DND-41 (cell line): Measurements from ENCODE around the gene FGF11.

Experiments used
- ATAC-seq: fragments of 200-7000 bp; cut with Tn5 transposase; 3 replicates; pipeline ENCODE4 v1.9.1; 2021; ENCODE audit warnings: low read depth; ENCODE audit not compliant: insufficient read depth
- DNase-seq: peaks from one replicate; pipeline ENCODE4 v3.0.0-alpha.2; 2020
- H2AFZ ChIP-seq: 2 replicates; pipeline ENCODE4 v1.6.0; 2012; ENCODE audit warnings: low read depth, low read length
- H3K27ac ChIP-seq: 2 replicates; pipeline ENCODE4 v1.5.1; 2012; ENCODE audit warnings: low read length, inconsistent platforms
- H3K27me3 ChIP-seq: fragments of 200-600 bp; sonication (generic); 2 replicates; pipeline ENCODE4 v1.6.0; 2012; ENCODE audit warnings: low read length, mild to moderate bottlenecking, inconsistent platforms; ENCODE audit not compliant: insufficient read depth, poor library complexity
- H3K36me3 ChIP-seq: 2 replicates; pipeline ENCODE4 v1.5.1; 2012; ENCODE audit warnings: low read length, inconsistent platforms; ENCODE audit not compliant: insufficient read depth
- H3K4me1 ChIP-seq: 2 replicates; pipeline ENCODE4 v1.5.1; 2012; ENCODE audit warnings: mild to moderate bottlenecking, low read length; ENCODE audit not compliant: insufficient read depth
- H3K4me2 ChIP-seq: 2 replicates; pipeline ENCODE4 v1.6.0; 2012; ENCODE audit warnings: mild to moderate bottlenecking, moderate library complexity, low read length, inconsistent platforms; ENCODE audit not compliant: insufficient read depth
- H3K4me3 ChIP-seq, 2 experiments: fragments of 200-600 bp in 1 of 2; shearing (Covaris generic) in 1 of 2; 2 replicates each; pipeline ENCODE4 v1.5.1; 2012 to 2016; ENCODE audit warnings: inconsistent platforms in 2 of 2, low read length in 2 of 2, mild to moderate bottlenecking in 2 of 2, low read depth in 1 of 2, moderate library complexity in 1 of 2
- H3K79me2 ChIP-seq: 2 replicates; pipeline ENCODE4 v1.6.0; 2012; ENCODE audit warnings: low read length, inconsistent platforms; ENCODE audit not compliant: insufficient read depth
- H3K9ac ChIP-seq: 2 replicates; pipeline ENCODE4 v1.6.0; 2012; ENCODE audit warnings: low read depth, mild to moderate bottlenecking, inconsistent platforms, low read length, moderate library complexity
- H3K9me3 ChIP-seq: 2 replicates; pipeline ENCODE4 v1.5.1; 2012; ENCODE audit warnings: low read length, moderate library complexity, mild to moderate bottlenecking, inconsistent platforms; ENCODE audit not compliant: insufficient read depth, severe bottlenecking
- H4K20me1 ChIP-seq: 2 replicates; pipeline ENCODE4 v1.6.0; 2012; ENCODE audit warnings: low read length; ENCODE audit not compliant: insufficient read depth
- EZH2 ChIP-seq: IDR thresholded peaks from 3 replicates; pipeline ENCODE4 v1.6.1; 2012; ENCODE audit warnings: borderline replicate concordance, low read depth, mild to moderate bottlenecking, moderate library complexity, low read length, inconsistent platforms; ENCODE audit not compliant: severe bottlenecking
- TF ChIP-seq, protein P1 (sequence below): IDR thresholded peaks from 2 replicates; pipeline ENCODE4 v1.5.1; 2012; ENCODE audit warnings: borderline replicate concordance, low read length, moderate library complexity, mild to moderate bottlenecking; ENCODE audit not compliant: poor library complexity, severe bottlenecking; ENCODE audit errors: extremely low read depth

Gene FGF11

DNA sequence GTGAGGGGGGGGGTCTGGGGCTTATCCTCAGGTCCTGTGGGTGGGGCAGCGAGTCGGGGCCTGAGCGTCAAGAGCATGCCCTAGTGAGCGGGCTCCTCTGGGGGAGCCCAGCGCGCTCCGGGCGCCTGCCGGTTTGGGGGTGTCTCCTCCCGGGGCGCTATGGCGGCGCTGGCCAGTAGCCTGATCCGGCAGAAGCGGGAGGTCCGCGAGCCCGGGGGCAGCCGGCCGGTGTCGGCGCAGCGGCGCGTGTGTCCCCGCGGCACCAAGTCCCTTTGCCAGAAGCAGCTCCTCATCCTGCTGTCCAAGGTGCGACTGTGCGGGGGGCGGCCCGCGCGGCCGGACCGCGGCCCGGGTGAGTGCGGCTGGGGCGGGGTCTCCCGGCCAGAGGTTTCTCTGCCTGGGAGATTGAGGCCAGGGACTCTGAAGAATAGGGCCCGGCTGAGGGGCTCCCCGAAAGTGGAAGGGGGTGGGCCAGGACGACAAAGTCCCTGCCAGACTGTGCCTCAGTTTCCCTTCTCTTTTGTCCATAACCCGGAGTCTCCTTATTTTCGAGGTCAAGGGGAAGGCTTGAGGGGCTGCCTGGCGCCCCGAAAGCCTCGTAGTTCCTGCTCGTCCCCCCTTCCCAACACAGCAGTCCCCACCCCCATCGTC, at the start of gene FGF11:
Gene FGF11 (plus strand): TSS at position 51 of the 651 bp plus-strand sequence. CDS start 109 bp downstream, at position 160.
- H3K4me2 ChIP-seq = no peak within 1 kb of the TSS
- DNase-seq = no peak
- TF ChIP-seq, protein P1, sequence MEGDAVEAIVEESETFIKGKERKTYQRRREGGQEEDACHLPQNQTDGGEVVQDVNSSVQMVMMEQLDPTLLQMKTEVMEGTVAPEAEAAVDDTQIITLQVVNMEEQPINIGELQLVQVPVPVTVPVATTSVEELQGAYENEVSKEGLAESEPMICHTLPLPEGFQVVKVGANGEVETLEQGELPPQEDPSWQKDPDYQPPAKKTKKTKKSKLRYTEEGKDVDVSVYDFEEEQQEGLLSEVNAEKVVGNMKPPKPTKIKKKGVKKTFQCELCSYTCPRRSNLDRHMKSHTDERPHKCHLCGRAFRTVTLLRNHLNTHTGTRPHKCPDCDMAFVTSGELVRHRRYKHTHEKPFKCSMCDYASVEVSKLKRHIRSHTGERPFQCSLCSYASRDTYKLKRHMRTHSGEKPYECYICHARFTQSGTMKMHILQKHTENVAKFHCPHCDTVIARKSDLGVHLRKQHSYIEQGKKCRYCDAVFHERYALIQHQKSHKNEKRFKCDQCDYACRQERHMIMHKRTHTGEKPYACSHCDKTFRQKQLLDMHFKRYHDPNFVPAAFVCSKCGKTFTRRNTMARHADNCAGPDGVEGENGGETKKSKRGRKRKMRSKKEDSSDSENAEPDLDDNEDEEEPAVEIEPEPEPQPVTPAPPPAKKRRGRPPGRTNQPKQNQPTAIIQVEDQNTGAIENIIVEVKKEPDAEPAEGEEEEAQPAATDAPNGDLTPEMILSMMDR = no peak
- TF ChIP-seq EZH2 = no peak
- no peaks in the 10 kb centered on the region for H4K20me1 ChIP-seq
- no peak within 1 kb of the TSS for H3K27ac ChIP-seq
- H3K9me3 ChIP-seq = no peaks in the 10 kb centered on the region
- H3K9ac ChIP-seq = no peak within 1 kb of the TSS
- peaks cover 4% of the 10 kb centered on the region; the same call in 1 of the 2 replicates for H3K36me3 ChIP-seq
- no peak within 1 kb of the TSS for H2AFZ ChIP-seq
- H3K79me2 ChIP-seq = peaks cover 15% of the 10 kb centered on the region
- ATAC-seq = no peak
- H3K4me3 ChIP-seq = no peak within 1 kb of the TSS
- H3K27me3 ChIP-seq = no peaks in the 10 kb centered on the region
- H3K4me1 ChIP-seq = peaks cover 20% of the 10 kb centered on the region

DNA sequence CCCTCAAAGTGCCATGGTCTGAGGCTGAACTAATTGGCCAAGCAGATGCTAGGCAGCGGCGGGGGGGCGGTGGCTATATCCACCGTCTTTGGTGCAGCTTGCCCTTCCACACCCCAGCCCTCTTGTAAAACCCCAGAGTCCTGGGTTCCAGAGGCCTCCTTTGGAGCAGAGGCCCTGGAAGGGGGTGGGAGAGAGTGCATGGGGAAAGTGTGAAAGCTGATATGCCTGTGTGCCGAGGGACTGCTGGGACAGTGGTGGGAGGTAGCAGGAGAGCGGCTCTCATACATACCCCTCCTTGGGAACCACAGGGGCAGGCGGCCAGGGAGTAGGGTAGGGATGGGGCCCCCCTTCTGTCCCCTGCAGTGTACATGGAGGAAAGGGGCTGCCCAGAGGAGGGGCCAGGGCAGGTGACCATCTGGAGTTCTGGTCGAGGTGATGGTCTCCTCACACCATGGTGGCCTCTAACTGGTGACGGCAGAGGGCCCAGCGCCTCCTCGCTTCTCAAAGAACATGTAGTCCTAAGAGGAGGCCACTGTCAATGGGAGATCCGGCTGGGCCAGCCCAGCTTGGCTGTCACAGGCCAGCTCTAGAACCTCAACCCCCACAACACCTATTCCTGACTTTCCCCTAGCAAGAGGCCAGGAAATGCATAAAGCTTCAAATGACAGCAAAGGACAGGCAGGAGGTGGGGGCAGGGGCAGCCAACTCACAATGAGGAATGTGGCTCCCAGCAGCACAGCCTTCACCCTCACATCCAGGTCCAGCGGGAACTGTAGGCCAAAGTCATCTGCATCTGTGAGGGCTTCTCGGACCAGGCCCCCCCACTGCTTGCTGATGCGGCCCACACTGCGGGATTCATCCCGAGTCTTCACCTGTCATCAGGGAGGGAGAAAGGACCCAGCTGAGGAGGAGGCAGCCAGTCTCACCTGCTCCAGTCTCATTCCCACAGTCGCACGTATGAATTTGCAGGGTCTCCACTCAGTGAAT, 49.1 kb upstream of the FGF11 start:
- H3K9ac ChIP-seq = no peak overlapping the region
- DNase-seq (no peak), ATAC-seq (no peak)
- H3K27ac ChIP-seq = no peak overlapping the region
- no peak overlapping the region for H3K4me3 ChIP-seq
- no peaks in the 10 kb centered on the region for H3K36me3 ChIP-seq
- H3K4me2 ChIP-seq = no peak overlapping the region
- peaks cover 19% of the 10 kb centered on the region for H3K4me1 ChIP-seq
- H3K9me3 ChIP-seq = no peaks in the 10 kb centered on the region
- H3K79me2 ChIP-seq = no peaks in the 10 kb centered on the region
- no peaks in the 10 kb centered on the region for H3K27me3 ChIP-seq
- H2AFZ ChIP-seq = no peak overlapping the region
- TF ChIP-seq EZH2 = no peak
- TF ChIP-seq, protein P1 = no peak
- H4K20me1 ChIP-seq = no peaks in the 10 kb centered on the region

DNA sequence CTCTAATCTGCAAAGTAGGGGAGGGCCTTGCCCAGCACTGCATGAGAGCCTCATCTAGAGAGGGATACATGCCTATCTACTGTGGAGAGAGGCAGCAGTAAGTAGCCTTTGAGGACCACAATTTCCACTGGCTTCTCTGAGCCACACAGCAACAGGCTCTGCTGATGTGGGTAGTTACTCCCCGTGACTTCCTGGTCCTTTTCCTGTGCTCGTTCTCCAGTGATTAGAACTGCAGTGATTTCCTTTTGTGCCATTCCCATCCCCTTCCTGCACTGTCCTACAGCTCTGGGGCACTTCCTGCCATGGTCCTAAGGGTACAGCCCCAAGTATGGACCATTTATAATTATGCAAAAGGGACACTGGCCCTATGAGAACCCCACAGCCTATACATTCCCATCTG, 48.0 kb upstream of the FGF11 start:
- no peak overlapping the region for H3K4me3 ChIP-seq
- no peak overlapping the region for H3K9ac ChIP-seq
- no peak for TF ChIP-seq EZH2
- TF ChIP-seq, protein P1 = no peak
- no peaks in the 10 kb centered on the region for H3K9me3 ChIP-seq
- H3K4me2 ChIP-seq = no peak overlapping the region
- DNase-seq (no peak), ATAC-seq (no peak)
- no peak overlapping the region for H2AFZ ChIP-seq
- H3K27ac ChIP-seq = no peak overlapping the region
- H3K27me3 ChIP-seq = no peaks in the 10 kb centered on the region
- no peaks in the 10 kb centered on the region for H4K20me1 ChIP-seq
- H3K36me3 ChIP-seq = no peaks in the 10 kb centered on the region
- H3K79me2 ChIP-seq = no peaks in the 10 kb centered on the region
- H3K4me1 ChIP-seq = peaks cover 20% of the 10 kb centered on the region
